Measurements from ENCODE around the gene ZMYM4.
"Not testable (repeated sequence)": the region's sequence is repeated elsewhere in the genome, so short reads cannot be mapped to it uniquely, and the experiment has no call there.

Gene ZMYM4

DNA sequence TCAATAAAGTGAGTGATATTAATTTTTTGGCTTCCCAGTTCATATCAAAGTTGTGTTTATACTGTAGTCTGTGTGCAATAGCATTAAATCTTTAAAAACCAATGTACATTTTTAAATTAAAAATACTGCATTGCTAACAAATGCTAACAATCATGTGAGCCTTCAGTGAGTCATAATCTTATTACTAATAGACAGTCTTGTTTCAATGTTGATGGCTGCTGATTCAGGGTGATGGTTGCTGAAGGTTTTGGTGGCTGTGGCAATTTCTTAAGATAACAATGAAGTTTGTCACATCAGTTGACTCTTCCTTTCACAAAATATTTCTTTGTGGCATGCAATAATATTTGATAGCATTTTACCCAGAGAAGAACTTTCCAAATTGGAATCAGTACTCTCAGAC is 109.0 kb downstream of the ZMYM4 start:
- DNase-seq (ENCODE audit: low spot score): no peak
- H3K27ac ChIP-seq: no peak overlapping the region
- no peak overlapping the region for H3K4me3 ChIP-seq
- TF ChIP-seq, protein P1, sequence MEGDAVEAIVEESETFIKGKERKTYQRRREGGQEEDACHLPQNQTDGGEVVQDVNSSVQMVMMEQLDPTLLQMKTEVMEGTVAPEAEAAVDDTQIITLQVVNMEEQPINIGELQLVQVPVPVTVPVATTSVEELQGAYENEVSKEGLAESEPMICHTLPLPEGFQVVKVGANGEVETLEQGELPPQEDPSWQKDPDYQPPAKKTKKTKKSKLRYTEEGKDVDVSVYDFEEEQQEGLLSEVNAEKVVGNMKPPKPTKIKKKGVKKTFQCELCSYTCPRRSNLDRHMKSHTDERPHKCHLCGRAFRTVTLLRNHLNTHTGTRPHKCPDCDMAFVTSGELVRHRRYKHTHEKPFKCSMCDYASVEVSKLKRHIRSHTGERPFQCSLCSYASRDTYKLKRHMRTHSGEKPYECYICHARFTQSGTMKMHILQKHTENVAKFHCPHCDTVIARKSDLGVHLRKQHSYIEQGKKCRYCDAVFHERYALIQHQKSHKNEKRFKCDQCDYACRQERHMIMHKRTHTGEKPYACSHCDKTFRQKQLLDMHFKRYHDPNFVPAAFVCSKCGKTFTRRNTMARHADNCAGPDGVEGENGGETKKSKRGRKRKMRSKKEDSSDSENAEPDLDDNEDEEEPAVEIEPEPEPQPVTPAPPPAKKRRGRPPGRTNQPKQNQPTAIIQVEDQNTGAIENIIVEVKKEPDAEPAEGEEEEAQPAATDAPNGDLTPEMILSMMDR (IDR thresholded peaks at IDR 0.05): no peak

- TF ChIP-seq, protein P1 (IDR thresholded peaks at IDR 0.05): no peak
- no peak overlapping the region for H3K27ac ChIP-seq
- H3K4me3 ChIP-seq: no peak overlapping the region
- no peak for DNase-seq (ENCODE audit: low spot score)
Measured at GRCh38 chr1:35379317-35380000, 111.0 kb downstream of the ZMYM4 start.

- not testable (repeated sequence) for DNase-seq (ENCODE audit: low spot score); H3K4me3 ChIP-seq
Measured at GRCh38 chr1:35380111-35380510, 111.6 kb downstream of the ZMYM4 start.

DNA sequence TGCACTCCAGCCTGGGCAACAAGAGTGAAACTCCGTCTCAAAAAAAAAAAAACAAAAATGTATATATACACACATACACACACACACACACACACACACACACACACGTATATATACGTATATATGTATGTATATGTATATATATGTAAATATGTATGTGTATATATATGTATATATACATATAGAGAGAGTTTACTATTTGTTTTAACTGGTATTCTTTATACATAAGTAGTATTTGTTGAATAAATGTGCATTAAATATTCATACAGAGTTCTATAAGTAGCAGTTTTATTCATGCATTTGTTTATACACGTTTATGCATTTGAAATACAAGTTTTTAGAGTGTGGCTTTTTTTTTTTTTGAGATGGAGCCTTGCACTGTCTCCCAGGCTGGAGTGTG is 113.6 kb downstream of the ZMYM4 start:
- TF ChIP-seq, protein P1 (IDR thresholded peaks at IDR 0.05): no peak
- Histone ChIP-seq H3K27ac (no peak overlapping the region), H3K4me3 (no peak overlapping the region)
- no peak for DNase-seq (ENCODE audit: low spot score)

More at GRCh38 chr1:35380111-35380510, 111.6 kb downstream of the ZMYM4 start:
- H3K27ac ChIP-seq: not testable (repeated sequence)

GRCh38 chr1:35386290-35386689 is 117.8 kb downstream of the ZMYM4 start:
- TF ChIP-seq, protein P1 (IDR thresholded peaks at IDR 0.05): no peak
- Histone ChIP-seq H3K4me3 (no peak overlapping the region), H3K27ac (no peak overlapping the region)
- no peak for DNase-seq (ENCODE audit: low spot score)

DNA sequence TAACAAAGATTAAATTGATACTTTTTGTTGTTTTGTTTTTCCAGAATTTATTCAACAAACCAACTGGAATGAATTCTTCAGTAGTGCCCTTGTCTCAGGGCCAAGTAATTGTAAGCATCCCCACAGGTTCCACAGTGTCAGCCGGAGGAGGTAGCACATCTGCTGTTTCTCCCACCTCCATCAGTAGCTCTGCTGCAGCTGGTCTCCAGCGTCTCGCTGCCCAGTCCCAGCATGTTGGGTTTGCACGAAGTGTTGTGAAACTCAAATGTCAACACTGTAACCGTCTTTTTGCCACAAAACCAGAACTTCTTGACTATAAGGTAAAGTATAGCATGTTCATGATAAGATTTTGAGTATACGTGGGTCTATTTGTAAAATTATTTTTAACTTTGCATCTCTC is 118.5 kb downstream of the ZMYM4 start:
- TF ChIP-seq, protein P1 (IDR thresholded peaks at IDR 0.05): no peak
- DNase-seq (ENCODE audit: low spot score): no peak
- no peak overlapping the region for H3K27ac ChIP-seq
- no peak overlapping the region for H3K4me3 ChIP-seq

GRCh38 chr1:35390600-35391494 is 122.3 kb downstream of the ZMYM4 start:
- no peak overlapping the region for H3K27ac ChIP-seq
- TF ChIP-seq, protein P1 (IDR thresholded peaks at IDR 0.05): no peak
- DNase-seq (ENCODE audit: low spot score): no peak
- no peak overlapping the region for H3K4me3 ChIP-seq

Measured in coronary artery (tissue), 2 donors.